ENCODE data around the gene IL1RAPL2.
A peak's percentile ranks its signal among the peaks of the same experiment; 100 is the strongest.
"Not testable (repeated sequence)": the region's sequence is repeated elsewhere in the genome, so short reads cannot be mapped to it uniquely, and the experiment has no call there.

IL1RAPL2 gene

GRCh38 chrX:104665691-104666090 lies 99.7 kb downstream of the IL1RAPL2 start:
- TF ChIP-seq CTCF (IDR thresholded peaks at IDR 0.05; ENCODE audit: low read depth, low read length, missing control alignments), result no peak
- in situ Hi-C loops (cut with HindIII; ENCODE audit: low pct_ligation_motif_present, low sequenced_read_pairs), result no loop called here
- Histone ChIP-seq H3K27ac (no peak overlapping the region), H3K27me3 (replicated peaks) (no peaks in the 10 kb centered on the region), H3K36me3 (replicated peaks) (no peaks in the 10 kb centered on the region), H3K4me3 (ENCODE audit: low read depth, low read length) (no peak overlapping the region)
- DNase-seq, result no peak

GRCh38 chrX:104668550-104668949 lies 102.6 kb downstream of the IL1RAPL2 start:
- no peak overlapping the region for H3K27ac ChIP-seq
- TF ChIP-seq CTCF (IDR thresholded peaks at IDR 0.05; ENCODE audit: low read depth, low read length, missing control alignments), result peak; percentile 17
- in situ Hi-C loops (cut with HindIII; ENCODE audit: low pct_ligation_motif_present, low sequenced_read_pairs), result no loop called here
- no peaks in the 10 kb centered on the region for H3K36me3 ChIP-seq (replicated peaks)
- no peak overlapping the region for H3K4me3 ChIP-seq (ENCODE audit: low read depth, low read length)
- no peaks in the 10 kb centered on the region for H3K27me3 ChIP-seq (replicated peaks)
- DNase-seq, result no peak

- DNase-seq, result no peak
- no peak overlapping the region for H3K27ac ChIP-seq
- no peaks in the 10 kb centered on the region for H3K36me3 ChIP-seq (replicated peaks)
- no peaks in the 10 kb centered on the region for H3K27me3 ChIP-seq (replicated peaks)
- no peak for TF ChIP-seq CTCF (IDR thresholded peaks at IDR 0.05; ENCODE audit: low read depth, low read length, missing control alignments)
- in situ Hi-C loops (cut with HindIII; ENCODE audit: low pct_ligation_motif_present, low sequenced_read_pairs), result no loop called here
- H3K4me3 ChIP-seq (ENCODE audit: low read depth, low read length), result no peak overlapping the region
Observed at GRCh38 chrX:104669063-104669462, 103.1 kb downstream of the IL1RAPL2 start.

- no peak overlapping the region for H3K4me3 ChIP-seq (ENCODE audit: low read depth, low read length)
- no peak overlapping the region for H3K27ac ChIP-seq
- no peaks in the 10 kb centered on the region for H3K36me3 ChIP-seq (replicated peaks)
- no peak for TF ChIP-seq CTCF (IDR thresholded peaks at IDR 0.05; ENCODE audit: low read depth, low read length, missing control alignments)
- DNase-seq, result no peak
- in situ Hi-C loops (cut with HindIII; ENCODE audit: low pct_ligation_motif_present, low sequenced_read_pairs), result no loop called here
- H3K27me3 ChIP-seq (replicated peaks), result no peaks in the 10 kb centered on the region
Observed at GRCh38 chrX:104670051-104670450, 104.1 kb downstream of the IL1RAPL2 start.

- H3K4me3 ChIP-seq (ENCODE audit: low read depth, low read length); H3K27ac ChIP-seq; DNase-seq; H3K36me3 ChIP-seq (replicated peaks); in situ Hi-C loops (cut with HindIII; ENCODE audit: low pct_ligation_motif_present, low sequenced_read_pairs); H3K27me3 ChIP-seq (replicated peaks): not testable (repeated sequence)
Observed at GRCh38 chrX:104677517-104677916, 111.5 kb downstream of the IL1RAPL2 start.

GRCh38 chrX:104679175-104679574 lies 113.2 kb downstream of the IL1RAPL2 start:
- in situ Hi-C loops (cut with HindIII; ENCODE audit: low pct_ligation_motif_present, low sequenced_read_pairs), result no loop called here
- H3K4me3 ChIP-seq (ENCODE audit: low read depth, low read length), result no peak overlapping the region
- no peak for DNase-seq

More at GRCh38 chrX:104679175-104679574, 113.2 kb downstream of the IL1RAPL2 start:
- no peaks in the 10 kb centered on the region for H3K36me3 ChIP-seq (replicated peaks)
- H3K27ac ChIP-seq, result no peak overlapping the region
- no peak for TF ChIP-seq CTCF (IDR thresholded peaks at IDR 0.05; ENCODE audit: low read depth, low read length, missing control alignments)
- H3K27me3 ChIP-seq (replicated peaks), result no peaks in the 10 kb centered on the region
